MM.1S (cell line): Measurements from ENCODE around the gene CHST1.

Experiments
- DNase-seq: peaks from one replicate; pipeline ENCODE4 v3.0.0-alpha.2; 2015
- H2AFZ ChIP-seq: fragments of 300-600 bp; sonication (generic); 2 replicates; pipeline ENCODE4 v1.6.0; 2016; ENCODE audit warnings: antibody characterized with exemption, low read length
- H3F3A ChIP-seq: fragments of 300-600 bp; sonication (generic); 2 replicates; pipeline ENCODE4 v1.6.1; 2016; ENCODE audit warnings: mild to moderate bottlenecking, antibody characterized with exemption, low read length, moderate library complexity, mixed read lengths; ENCODE audit not compliant: insufficient read depth
- H3K27ac ChIP-seq: fragments of 300-600 bp; sonication (generic); 2 replicates; pipeline ENCODE4 v1.5.1; 2016; ENCODE audit warnings: mild to moderate bottlenecking, low read length
- H3K27me3 ChIP-seq: fragments of 300-600 bp; sonication (generic); replicated peaks from 2 replicates; pipeline ENCODE4 v1.6.0; 2016; ENCODE audit warnings: low read length; ENCODE audit not compliant: insufficient read depth
- H3K36me3 ChIP-seq: fragments of 300-600 bp; sonication (generic); replicated peaks from 2 replicates; pipeline ENCODE4 v1.6.1; 2016; ENCODE audit warnings: mild to moderate bottlenecking, low read length, mixed read lengths; ENCODE audit not compliant: insufficient read depth
- H3K4me1 ChIP-seq: fragments of 300-600 bp; sonication (generic); 2 replicates; pipeline ENCODE4 v1.6.1; 2016; ENCODE audit warnings: low read length, mixed read lengths
- H3K4me2 ChIP-seq: fragments of 300-600 bp; sonication (generic); 2 replicates; pipeline ENCODE4 v1.6.0; 2016; ENCODE audit warnings: low read depth, low read length
- H3K4me3 ChIP-seq: fragments of 300-600 bp; sonication (generic); 2 replicates; pipeline ENCODE4 v1.5.1; 2016; ENCODE audit warnings: low read length, mixed read lengths
- H3K79me2 ChIP-seq: fragments of 300-600 bp; sonication (generic); 2 replicates; pipeline ENCODE4 v1.6.1; 2016; ENCODE audit warnings: mixed run types, low read length, mixed read lengths
- H3K9ac ChIP-seq: fragments of 300-600 bp; sonication (generic); 2 replicates; pipeline ENCODE4 v1.6.1; 2016; ENCODE audit warnings: low read length, mixed read lengths
- H3K9me2 ChIP-seq: fragments of 300-600 bp; sonication (generic); replicated peaks from 2 replicates; pipeline ENCODE4 v1.6.1; 2016; ENCODE audit warnings: mild to moderate bottlenecking, low read length, mixed read lengths; ENCODE audit not compliant: insufficient read depth
- H3K9me3 ChIP-seq: fragments of 300-600 bp; sonication (generic); replicated peaks from 2 replicates; pipeline ENCODE4 v1.6.1; 2016; ENCODE audit warnings: mild to moderate bottlenecking, low read length, mixed read lengths; ENCODE audit not compliant: insufficient read depth
- H4K20me1 ChIP-seq: fragments of 300-600 bp; sonication (generic); 2 replicates; pipeline ENCODE4 v1.6.1; 2016; ENCODE audit warnings: mild to moderate bottlenecking, low read length, moderate library complexity, mixed read lengths; ENCODE audit not compliant: insufficient read depth
- CTCF ChIP-seq: fragments of 300-600 bp; sonication (generic); IDR thresholded peaks from 2 replicates; pipeline ENCODE4 v1.5.1; 2016; ENCODE audit warnings: antibody characterized with exemption, low read length, mixed read lengths
- EZH2 ChIP-seq: fragments of 300-600 bp; sonication (generic); optimal IDR thresholded peaks from 2 replicates; pipeline ENCODE3; 2017; ENCODE audit warnings: low read depth, mild to moderate bottlenecking, antibody characterized with exemption, low read length, mixed read lengths
- EZH2phosphoT487 ChIP-seq: fragments of 300-600 bp; sonication (generic); IDR thresholded peaks from 2 replicates; pipeline ENCODE4 v1.6.1; 2018; ENCODE audit warnings: antibody characterized with exemption, low read length

Gene CHST1

GRCh38 chr11:45609902-45610301, 55.5 kb downstream of the CHST1 start:
- Histone ChIP-seq H3K4me2 (no peak overlapping the region), H3K36me3 (no peaks in the 10 kb centered on the region), H3K4me1 (no peaks in the 10 kb centered on the region), H3K9me3 (no peaks in the 10 kb centered on the region), H3K79me2 (no peaks in the 10 kb centered on the region), H3K9me2 (no peaks in the 10 kb centered on the region), H4K20me1 (no peaks in the 10 kb centered on the region), H3K27me3 (no peaks in the 10 kb centered on the region), H3K4me3 (no peak overlapping the region), H2AFZ (no peak overlapping the region), H3K27ac (no peak overlapping the region), H3K9ac (no peak overlapping the region), H3F3A (no peaks in the 10 kb centered on the region)
- no peak for DNase-seq
- no peak for TF ChIP-seq CTCF
- TF ChIP-seq EZH2, result no peak
- TF ChIP-seq EZH2phosphoT487, result no peak

GRCh38 chr11:45609337-45609736, 56.1 kb downstream of the CHST1 start:
- TF ChIP-seq CTCF (no peak), EZH2phosphoT487 (no peak), EZH2 (no peak)
- Histone ChIP-seq H3K9me3 (no peaks in the 10 kb centered on the region), H3K9me2 (no peaks in the 10 kb centered on the region), H3K4me1 (no peaks in the 10 kb centered on the region), H3K36me3 (no peaks in the 10 kb centered on the region), H3F3A (no peaks in the 10 kb centered on the region), H2AFZ (no peak overlapping the region), H4K20me1 (no peaks in the 10 kb centered on the region), H3K4me3 (no peak overlapping the region), H3K79me2 (no peaks in the 10 kb centered on the region), H3K9ac (no peak overlapping the region), H3K27ac (no peak overlapping the region), H3K4me2 (no peak overlapping the region), H3K27me3 (no peaks in the 10 kb centered on the region)
- no peak for DNase-seq

GRCh38 chr11:45607995-45608394, 57.4 kb downstream of the CHST1 start:
- TF ChIP-seq EZH2phosphoT487 (no peak), EZH2 (no peak), CTCF (no peak)
- no peak for DNase-seq
- Histone ChIP-seq H3K4me1 (no peaks in the 10 kb centered on the region), H3F3A (no peaks in the 10 kb centered on the region), H2AFZ (no peak overlapping the region), H3K27me3 (no peaks in the 10 kb centered on the region), H3K4me2 (no peak overlapping the region), H3K36me3 (no peaks in the 10 kb centered on the region), H4K20me1 (no peaks in the 10 kb centered on the region), H3K4me3 (no peak overlapping the region), H3K9me3 (no peaks in the 10 kb centered on the region), H3K9me2 (no peaks in the 10 kb centered on the region), H3K27ac (no peak overlapping the region), H3K79me2 (no peaks in the 10 kb centered on the region), H3K9ac (no peak overlapping the region)
